Breast epithelium (tissue), 3 donors: Measurements from ENCODE around the gene TMC5.

ENCODE experiments used
- POLR2A ChIP-seq: fragments of 450-650 bp; IDR thresholded peaks from one replicate; pipeline ENCODE4 v1.6.1; 2016; ENCODE audit warnings: antibody characterized with exemption, mild to moderate bottlenecking, moderate library complexity
- POLR2AphosphoS5 ChIP-seq, 3 donors: sonication (generic); formaldehyde crosslinking; IDR thresholded peaks; one replicate each; pipeline ENCODE4 v1.6.1; 2017; ENCODE audit warnings: antibody characterized with exemption in 3 of 3
- TF ChIP-seq, protein P1 (sequence below), 3 donors: fragments of 450-650 bp; IDR thresholded peaks; one replicate each; pipeline ENCODE4 v1.5.1; 2016 to 2017; ENCODE audit warnings: antibody characterized with exemption in 3 of 3, mild to moderate bottlenecking in 3 of 3, moderate library complexity in 3 of 3

DNA sequence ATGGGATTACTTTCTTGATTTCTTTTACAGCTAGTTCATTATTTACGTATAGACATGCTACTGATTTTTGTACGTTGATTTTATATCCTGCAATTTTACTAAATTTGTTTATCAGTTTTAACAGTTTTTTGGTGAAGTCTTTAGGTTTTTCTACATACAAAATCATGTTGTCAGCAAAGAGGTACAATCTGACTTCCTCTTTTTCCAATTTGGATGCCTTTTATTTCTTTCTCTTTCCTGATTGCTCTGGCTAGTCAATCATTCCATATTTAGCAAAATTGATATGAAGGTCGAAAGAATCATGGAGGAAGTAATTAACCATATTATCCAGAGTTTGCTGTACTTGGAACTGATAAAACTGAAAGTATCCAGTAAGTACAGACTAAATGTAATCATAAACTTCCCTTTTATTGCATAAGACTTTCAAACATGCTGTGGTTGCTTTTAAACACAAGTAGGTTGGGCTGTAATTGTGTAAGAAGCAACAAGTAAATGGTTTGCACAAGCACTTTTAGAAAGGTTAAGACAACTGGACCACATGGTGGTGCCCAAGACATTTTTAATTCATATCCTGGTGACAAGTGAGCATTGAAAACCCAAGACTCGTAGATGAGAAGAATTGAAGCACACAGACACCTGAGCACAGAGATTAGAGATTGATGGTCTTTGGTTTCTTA, 95.8 kb downstream of the TMC5 start:
- TF ChIP-seq, protein P1, sequence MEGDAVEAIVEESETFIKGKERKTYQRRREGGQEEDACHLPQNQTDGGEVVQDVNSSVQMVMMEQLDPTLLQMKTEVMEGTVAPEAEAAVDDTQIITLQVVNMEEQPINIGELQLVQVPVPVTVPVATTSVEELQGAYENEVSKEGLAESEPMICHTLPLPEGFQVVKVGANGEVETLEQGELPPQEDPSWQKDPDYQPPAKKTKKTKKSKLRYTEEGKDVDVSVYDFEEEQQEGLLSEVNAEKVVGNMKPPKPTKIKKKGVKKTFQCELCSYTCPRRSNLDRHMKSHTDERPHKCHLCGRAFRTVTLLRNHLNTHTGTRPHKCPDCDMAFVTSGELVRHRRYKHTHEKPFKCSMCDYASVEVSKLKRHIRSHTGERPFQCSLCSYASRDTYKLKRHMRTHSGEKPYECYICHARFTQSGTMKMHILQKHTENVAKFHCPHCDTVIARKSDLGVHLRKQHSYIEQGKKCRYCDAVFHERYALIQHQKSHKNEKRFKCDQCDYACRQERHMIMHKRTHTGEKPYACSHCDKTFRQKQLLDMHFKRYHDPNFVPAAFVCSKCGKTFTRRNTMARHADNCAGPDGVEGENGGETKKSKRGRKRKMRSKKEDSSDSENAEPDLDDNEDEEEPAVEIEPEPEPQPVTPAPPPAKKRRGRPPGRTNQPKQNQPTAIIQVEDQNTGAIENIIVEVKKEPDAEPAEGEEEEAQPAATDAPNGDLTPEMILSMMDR (IDR thresholded peaks at IDR 0.05), result no peak
- no peak for TF ChIP-seq POLR2AphosphoS5 (IDR thresholded peaks at IDR 0.05)
- TF ChIP-seq POLR2A, result no peak
